ENCODE measurements around the gene TNNT3.
A peak's percentile ranks its signal among the peaks of the same experiment; 100 is the strongest.

Gene TNNT3

DNA sequence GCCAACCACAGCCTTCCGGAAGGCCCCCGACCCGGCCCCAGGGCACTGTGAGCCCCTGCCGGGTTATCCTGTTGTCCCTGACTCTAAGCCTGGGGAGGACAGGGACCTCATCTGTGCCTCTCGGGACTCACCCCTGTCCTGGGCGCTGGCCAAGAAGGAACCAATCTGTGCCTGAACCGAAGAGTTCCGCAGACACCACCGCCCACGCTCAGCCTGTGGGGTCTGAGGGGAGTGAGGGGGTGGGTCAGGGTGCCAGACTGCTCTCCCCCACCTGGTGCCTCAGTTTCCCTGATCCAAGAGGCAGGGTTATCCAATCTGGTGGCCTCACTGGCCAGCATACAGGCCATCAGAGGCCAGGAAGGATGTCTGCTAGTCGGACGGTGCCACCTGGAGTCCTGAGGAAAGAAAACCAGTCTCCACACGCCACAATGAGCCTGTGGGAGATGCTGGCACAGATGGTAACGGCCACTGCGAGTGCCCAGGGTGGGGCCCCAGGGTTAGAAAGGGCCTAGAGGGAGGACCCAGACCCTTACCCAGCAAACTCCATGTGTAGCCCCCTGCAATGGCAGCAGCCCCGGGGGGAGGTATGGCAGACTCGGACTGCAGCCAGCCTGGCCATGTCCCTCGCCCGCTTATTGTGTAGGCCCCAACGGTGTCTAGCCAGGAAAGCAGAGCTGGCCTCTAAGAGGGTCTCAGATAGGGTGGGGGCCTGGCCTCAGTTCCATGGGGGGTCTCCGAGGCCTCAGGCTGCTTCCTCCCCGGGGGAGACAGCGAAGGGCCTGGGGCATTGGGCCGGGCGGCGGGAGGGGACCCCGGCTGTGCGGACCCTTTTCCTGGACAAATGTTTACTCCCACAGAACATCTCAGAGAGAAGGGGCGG is 827 bp upstream of the TNNT3 start:
- H3K27me3 ChIP-seq (ENCODE audit: insufficient read depth, low read length, poor library complexity), result no peaks in the 10 kb centered on the region
- H3K79me2 ChIP-seq (ENCODE audit: insufficient read depth, low read length), result no peaks in the 10 kb centered on the region
- H3K9ac ChIP-seq (ENCODE audit: low read depth, low read length), result no peak overlapping the region
- no peak overlapping the region for H3K4me2 ChIP-seq (ENCODE audit: insufficient read depth, low read length)
- no peaks in the 10 kb centered on the region for H4K20me1 ChIP-seq (ENCODE audit: insufficient read depth, low read length)
- no peak for TF ChIP-seq EZH2 (IDR thresholded peaks at IDR 0.05; ENCODE audit: borderline replicate concordance, low read depth, low read length, severe bottlenecking)
- TF ChIP-seq, protein P1, sequence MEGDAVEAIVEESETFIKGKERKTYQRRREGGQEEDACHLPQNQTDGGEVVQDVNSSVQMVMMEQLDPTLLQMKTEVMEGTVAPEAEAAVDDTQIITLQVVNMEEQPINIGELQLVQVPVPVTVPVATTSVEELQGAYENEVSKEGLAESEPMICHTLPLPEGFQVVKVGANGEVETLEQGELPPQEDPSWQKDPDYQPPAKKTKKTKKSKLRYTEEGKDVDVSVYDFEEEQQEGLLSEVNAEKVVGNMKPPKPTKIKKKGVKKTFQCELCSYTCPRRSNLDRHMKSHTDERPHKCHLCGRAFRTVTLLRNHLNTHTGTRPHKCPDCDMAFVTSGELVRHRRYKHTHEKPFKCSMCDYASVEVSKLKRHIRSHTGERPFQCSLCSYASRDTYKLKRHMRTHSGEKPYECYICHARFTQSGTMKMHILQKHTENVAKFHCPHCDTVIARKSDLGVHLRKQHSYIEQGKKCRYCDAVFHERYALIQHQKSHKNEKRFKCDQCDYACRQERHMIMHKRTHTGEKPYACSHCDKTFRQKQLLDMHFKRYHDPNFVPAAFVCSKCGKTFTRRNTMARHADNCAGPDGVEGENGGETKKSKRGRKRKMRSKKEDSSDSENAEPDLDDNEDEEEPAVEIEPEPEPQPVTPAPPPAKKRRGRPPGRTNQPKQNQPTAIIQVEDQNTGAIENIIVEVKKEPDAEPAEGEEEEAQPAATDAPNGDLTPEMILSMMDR (IDR thresholded peaks at IDR 0.05; ENCODE audit: borderline replicate concordance, extremely low read depth, low read length, poor library complexity, severe bottlenecking), result peak; percentile 9
- no peaks in the 10 kb centered on the region for H3K9me3 ChIP-seq (ENCODE audit: insufficient read depth, low read length, severe bottlenecking)
- peaks cover 6% of the 10 kb centered on the region for H3K4me1 ChIP-seq (ENCODE audit: insufficient read depth, low read length)
- ATAC-seq (ENCODE audit: insufficient read depth, low read depth), result no peak
- H3K4me3 ChIP-seq (ENCODE audit: low read depth in 1 of 2, low read length in 2 of 2), result no peak overlapping the region
- DNase-seq, result no peak
- no peak overlapping the region for H2AFZ ChIP-seq (ENCODE audit: low read depth, low read length)
- H3K36me3 ChIP-seq (ENCODE audit: insufficient read depth, low read length), result no peaks in the 10 kb centered on the region
- no peak overlapping the region for H3K27ac ChIP-seq (ENCODE audit: low read length)

DNA sequence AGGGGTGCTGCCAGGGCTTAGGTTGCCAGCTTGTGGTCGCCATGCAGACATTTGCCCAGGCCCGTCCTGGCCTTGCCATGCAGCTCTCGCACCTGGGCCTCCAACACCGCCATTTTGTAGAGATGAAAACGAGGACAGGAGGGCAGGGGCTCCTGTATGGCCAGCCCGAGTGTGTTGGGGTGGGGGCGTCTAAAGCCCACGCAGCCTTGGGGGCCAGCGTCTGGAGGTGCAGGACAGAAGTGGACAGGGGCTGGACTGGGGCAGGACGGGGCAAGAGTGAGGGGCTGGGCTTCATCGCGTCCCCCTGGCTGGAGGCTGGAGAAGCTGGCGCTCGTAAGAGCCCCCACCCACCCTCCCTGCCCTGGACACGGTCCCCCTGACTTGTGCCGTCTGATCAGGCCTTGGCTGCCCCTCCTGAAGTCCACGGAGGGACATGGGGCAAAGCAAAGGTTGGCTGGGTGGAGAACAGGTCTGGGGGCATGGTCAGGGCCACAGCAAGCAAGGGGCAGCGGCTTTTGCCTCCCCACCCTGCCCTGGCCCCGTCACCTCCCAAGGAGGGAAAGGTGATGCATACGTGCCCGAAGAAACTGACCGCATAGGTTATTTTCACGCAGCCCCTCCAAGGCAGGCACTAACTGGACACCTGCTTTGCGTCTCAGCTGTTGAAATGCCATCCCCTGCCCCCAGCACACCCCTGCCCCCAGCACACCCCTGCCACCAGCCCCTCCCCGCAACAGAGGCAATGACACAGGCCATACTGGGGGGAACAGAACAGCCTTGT is 815 bp downstream of the TNNT3 start:
- Histone ChIP-seq H3K9ac (ENCODE audit: low read depth, low read length) (no peak overlapping the region), H3K27me3 (ENCODE audit: insufficient read depth, low read length, poor library complexity) (no peaks in the 10 kb centered on the region), H2AFZ (ENCODE audit: low read depth, low read length) (no peak overlapping the region), H3K4me2 (ENCODE audit: insufficient read depth, low read length) (no peak overlapping the region), H4K20me1 (ENCODE audit: insufficient read depth, low read length) (no peaks in the 10 kb centered on the region), H3K79me2 (ENCODE audit: insufficient read depth, low read length) (no peaks in the 10 kb centered on the region), H3K4me3 (ENCODE audit: low read depth in 1 of 2, low read length in 2 of 2) (no peak overlapping the region), H3K9me3 (ENCODE audit: insufficient read depth, low read length, severe bottlenecking) (no peaks in the 10 kb centered on the region), H3K36me3 (ENCODE audit: insufficient read depth, low read length) (no peaks in the 10 kb centered on the region), H3K27ac (ENCODE audit: low read length) (no peak overlapping the region), H3K4me1 (ENCODE audit: insufficient read depth, low read length) (peaks cover 8% of the 10 kb centered on the region)
- DNase-seq, result no peak
- no peak for ATAC-seq (ENCODE audit: insufficient read depth, low read depth)
- no peak for TF ChIP-seq EZH2 (IDR thresholded peaks at IDR 0.05; ENCODE audit: borderline replicate concordance, low read depth, low read length, severe bottlenecking)
- TF ChIP-seq, protein P1 (IDR thresholded peaks at IDR 0.05; ENCODE audit: borderline replicate concordance, extremely low read depth, low read length, poor library complexity, severe bottlenecking), result no peak

DNA sequence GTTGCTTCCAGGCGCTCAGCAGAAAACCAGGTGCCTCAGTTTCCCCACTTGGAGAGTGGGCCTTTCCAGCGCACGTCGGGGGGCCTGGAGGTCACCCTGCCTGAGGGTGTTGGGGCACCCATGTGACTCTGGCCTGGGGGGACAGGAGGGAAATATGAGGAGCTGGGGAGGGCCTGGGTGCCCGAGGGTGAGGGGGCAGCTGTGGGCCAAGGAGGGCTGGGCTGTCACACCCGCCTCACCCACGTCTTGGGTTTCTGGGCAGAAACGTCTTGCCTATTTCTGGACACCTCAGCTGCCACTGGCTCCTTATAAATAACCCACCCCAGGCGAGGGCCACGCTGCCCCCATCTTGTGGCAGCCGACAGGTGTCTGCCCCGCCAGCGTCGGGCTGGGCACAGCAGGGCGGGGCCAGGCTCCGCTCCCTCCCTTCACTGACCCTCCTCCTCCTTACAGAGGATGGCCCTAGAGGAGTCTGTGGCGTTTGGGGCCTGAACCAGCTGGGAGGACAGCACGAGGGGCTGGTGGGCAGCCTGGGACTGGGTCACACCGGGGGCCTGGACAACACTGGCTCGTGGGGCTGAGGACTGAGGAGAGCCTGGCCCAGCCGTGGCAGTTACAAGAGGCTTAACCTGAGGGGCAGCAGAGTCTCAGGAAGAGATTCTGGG is 1.5 kb downstream of the TNNT3 start:
- TF ChIP-seq, protein P1 (IDR thresholded peaks at IDR 0.05; ENCODE audit: borderline replicate concordance, extremely low read depth, low read length, poor library complexity, severe bottlenecking), result no peak
- no peak for TF ChIP-seq EZH2 (IDR thresholded peaks at IDR 0.05; ENCODE audit: borderline replicate concordance, low read depth, low read length, severe bottlenecking)
- no peak overlapping the region for H3K9ac ChIP-seq (ENCODE audit: low read depth, low read length)
- H4K20me1 ChIP-seq (ENCODE audit: insufficient read depth, low read length), result no peaks in the 10 kb centered on the region
- H3K4me1 ChIP-seq (ENCODE audit: insufficient read depth, low read length), result peaks cover 8% of the 10 kb centered on the region
- no peak overlapping the region for H2AFZ ChIP-seq (ENCODE audit: low read depth, low read length)
- H3K4me3 ChIP-seq (ENCODE audit: low read depth in 1 of 2, low read length in 2 of 2), result no peak overlapping the region
- DNase-seq (no peak), ATAC-seq (ENCODE audit: insufficient read depth, low read depth) (no peak)
- H3K27me3 ChIP-seq (ENCODE audit: insufficient read depth, low read length, poor library complexity), result no peaks in the 10 kb centered on the region
- no peaks in the 10 kb centered on the region for H3K79me2 ChIP-seq (ENCODE audit: insufficient read depth, low read length)
- no peak overlapping the region for H3K27ac ChIP-seq (ENCODE audit: low read length)
- no peak overlapping the region for H3K4me2 ChIP-seq (ENCODE audit: insufficient read depth, low read length)
- H3K9me3 ChIP-seq (ENCODE audit: insufficient read depth, low read length, severe bottlenecking), result no peaks in the 10 kb centered on the region
- no peaks in the 10 kb centered on the region for H3K36me3 ChIP-seq (ENCODE audit: insufficient read depth, low read length)

All from DND-41 (cell line).